GM18873 (cell line): ENCODE data around the gene ZNF710.
A peak's percentile ranks its signal among the peaks of the same experiment; 100 is the strongest.
"Not testable (repeated sequence)": the region's sequence is repeated elsewhere in the genome, so short reads cannot be mapped to it uniquely, and the experiment has no call there.

Source experiments
- ATAC-seq: cut with Tn5 transposase; IDR thresholded peaks from one replicate; pipeline ENCODE4 v1.9.1; 2021; ENCODE audit warnings: mild to moderate bottlenecking, moderate library complexity, moderate number of reproducible peaks; ENCODE audit not compliant: unreplicated experiment, low FRiP score

ZNF710 gene

GRCh38 chr15:90056529-90056928 is 55.4 kb downstream of the ZNF710 start:
- ATAC-seq: no peak

GRCh38 chr15:90058308-90058707 is 57.2 kb downstream of the ZNF710 start:
- no peak for ATAC-seq

GRCh38 chr15:90058775-90059174 is 57.7 kb downstream of the ZNF710 start:
- ATAC-seq: no peak

- ATAC-seq: peak; percentile 80
Measured at GRCh38 chr15:90059208-90059985, 58.3 kb downstream of the ZNF710 start.

GRCh38 chr15:90060797-90061196 is 59.7 kb downstream of the ZNF710 start:
- ATAC-seq: no peak

- ATAC-seq: no peak
Measured at GRCh38 chr15:90062023-90062442, 60.9 kb downstream of the ZNF710 start.

GRCh38 chr15:90062462-90062932 is 61.4 kb downstream of the ZNF710 start:
- no peak for ATAC-seq

- ATAC-seq: no peak
Measured at GRCh38 chr15:90062973-90063769, 62.0 kb downstream of the ZNF710 start.

- no peak for ATAC-seq
Measured at GRCh38 chr15:90063770-90064247, 62.7 kb downstream of the ZNF710 start.

- no peak for ATAC-seq
Measured at GRCh38 chr15:90064911-90065681, 64.0 kb downstream of the ZNF710 start.

GRCh38 chr15:90065682-90066049 is 64.5 kb downstream of the ZNF710 start:
- no peak for ATAC-seq

- ATAC-seq: no peak
Measured at GRCh38 chr15:90067181-90067952, 66.2 kb downstream of the ZNF710 start.

GRCh38 chr15:90067953-90068606 is 67.0 kb downstream of the ZNF710 start:
- no peak for ATAC-seq

- ATAC-seq: not testable (repeated sequence)
Measured at GRCh38 chr15:90070623-90071022, 69.5 kb downstream of the ZNF710 start.

- no peak for ATAC-seq
Measured at GRCh38 chr15:90071220-90071807, 70.2 kb downstream of the ZNF710 start.

- ATAC-seq: no peak
Measured at GRCh38 chr15:90072978-90073640, 72.0 kb downstream of the ZNF710 start.

- ATAC-seq: no peak
Measured at GRCh38 chr15:90074023-90074422, 72.9 kb downstream of the ZNF710 start.

GRCh38 chr15:90074916-90075315 is 73.8 kb downstream of the ZNF710 start:
- ATAC-seq: no peak
